HG03060 (cell line): ENCODE measurements around the gene SOCS2.

ENCODE experiments used
- ATAC-seq: cut with Tn5 transposase; IDR thresholded peaks from one replicate; pipeline ENCODE4 v1.9.1; 2021; ENCODE audit warnings: low read depth, moderate number of reproducible peaks; ENCODE audit not compliant: unreplicated experiment

The SOCS2 gene

GRCh38 chr12:93565760-93566159 is 6.7 kb upstream of the SOCS2 start:
- no peak for ATAC-seq

GRCh38 chr12:93567174-93567573 is 5.3 kb upstream of the SOCS2 start:
- no peak for ATAC-seq

GRCh38 chr12:93568091-93568490 is 4.4 kb upstream of the SOCS2 start:
- no peak for ATAC-seq

GRCh38 chr12:93569301-93569655 is 3.2 kb upstream of the SOCS2 start:
- no peak for ATAC-seq

- ATAC-seq: no peak
Observed at GRCh38 chr12:93569656-93570551, 2.6 kb upstream of the SOCS2 start.

- ATAC-seq: no peak
Observed at GRCh38 chr12:93570552-93571364, 1.7 kb upstream of the SOCS2 start.

GRCh38 chr12:93571365-93571924 is 1.0 kb upstream of the SOCS2 start:
- no peak for ATAC-seq

- ATAC-seq: no peak
Observed at GRCh38 chr12:93572712-93573551, 457 bp downstream of the SOCS2 start.

- ATAC-seq: no peak
Observed at GRCh38 chr12:93573552-93574223, 1.2 kb downstream of the SOCS2 start.

- no peak for ATAC-seq
Observed at GRCh38 chr12:93577222-93577621, 4.7 kb downstream of the SOCS2 start.

- ATAC-seq: no peak
Observed at GRCh38 chr12:93578221-93578620, 5.7 kb downstream of the SOCS2 start.

GRCh38 chr12:93580682-93581081 is 8.2 kb downstream of the SOCS2 start:
- ATAC-seq: no peak

- ATAC-seq: no peak
Observed at GRCh38 chr12:93581370-93581769, 8.9 kb downstream of the SOCS2 start.

GRCh38 chr12:93582351-93582750 is 9.9 kb downstream of the SOCS2 start:
- no peak for ATAC-seq

GRCh38 chr12:93583627-93584392 is 11.3 kb downstream of the SOCS2 start:
- ATAC-seq: no peak

GRCh38 chr12:93585247-93585646 is 12.8 kb downstream of the SOCS2 start:
- ATAC-seq: no peak

- ATAC-seq: no peak
Observed at GRCh38 chr12:93587611-93588010, 15.1 kb downstream of the SOCS2 start.

- ATAC-seq: no peak
Observed at GRCh38 chr12:93589081-93589480, 16.6 kb downstream of the SOCS2 start.
